CMK (cell line): ENCODE results near the gene NAB1.

Experiments used
- DNase-seq: peaks from one replicate; pipeline ENCODE4 v3.0.0-alpha.2; 2010; ENCODE audit warnings: low read depth

NAB1 gene

GRCh38 chr2:190713471-190713870, 64.6 kb downstream of the NAB1 start:
- DNase-seq = no peak

- no peak for DNase-seq
Observed at GRCh38 chr2:190714958-190715357, 66.1 kb downstream of the NAB1 start.

GRCh38 chr2:190716176-190716807, 67.4 kb downstream of the NAB1 start:
- no peak for DNase-seq

- DNase-seq = no peak
Observed at GRCh38 chr2:190717306-190717705, 68.4 kb downstream of the NAB1 start.

GRCh38 chr2:190717764-190718651, 69.1 kb downstream of the NAB1 start:
- DNase-seq = no peak

- DNase-seq = no peak
Observed at GRCh38 chr2:190718652-190719526, 70.0 kb downstream of the NAB1 start.

GRCh38 chr2:190720276-190720675, 71.4 kb downstream of the NAB1 start:
- no peak for DNase-seq

- no peak for DNase-seq
Observed at GRCh38 chr2:190720691-190721090, 71.8 kb downstream of the NAB1 start.

- DNase-seq = no peak
Observed at GRCh38 chr2:190722061-190722759, 73.3 kb downstream of the NAB1 start.

- DNase-seq = no peak
Observed at GRCh38 chr2:190722835-190723234, 74.0 kb downstream of the NAB1 start.

GRCh38 chr2:190723397-190724090, 74.7 kb downstream of the NAB1 start:
- no peak for DNase-seq

GRCh38 chr2:190726255-190726654, 77.4 kb downstream of the NAB1 start:
- DNase-seq = no peak

- no peak for DNase-seq
Observed at GRCh38 chr2:190736355-190736754, 87.5 kb downstream of the NAB1 start.

- DNase-seq = no peak
Observed at GRCh38 chr2:190740449-190740848, 91.6 kb downstream of the NAB1 start.
